KMS-11 (cell line): ENCODE data around the gene MYOZ3.

Source experiments
- H2AFZ ChIP-seq: fragments of 200-600 bp; sonication (generic); 2 replicates; pipeline ENCODE4 v1.6.1; 2016; ENCODE audit warnings: antibody characterized with exemption, mixed run types, low read depth
- H3K27ac ChIP-seq: fragments of 200-600 bp; sonication (generic); 2 replicates; pipeline ENCODE4 v1.6.1; 2016; ENCODE audit warnings: mild to moderate bottlenecking, mixed run types
- H3K27me3 ChIP-seq: fragments of 200-600 bp; sonication (generic); 2 replicates; pipeline ENCODE4 v1.6.1; 2017; ENCODE audit warnings: mild to moderate bottlenecking, low read depth, mixed run types, moderate library complexity; ENCODE audit not compliant: insufficient read depth
- H3K36me3 ChIP-seq: fragments of 200-600 bp; sonication (generic); 2 replicates; pipeline ENCODE4 v1.6.1; 2017; ENCODE audit warnings: mild to moderate bottlenecking, mixed run types; ENCODE audit not compliant: insufficient read depth
- H3K4me1 ChIP-seq: fragments of 200-600 bp; sonication (generic); 2 replicates; pipeline ENCODE4 v1.6.1; 2016; ENCODE audit warnings: mild to moderate bottlenecking, low read depth, mixed run types; ENCODE audit not compliant: poor library complexity, severe bottlenecking
- H3K4me2 ChIP-seq: fragments of 200-600 bp; sonication (generic); 2 replicates; pipeline ENCODE4 v1.7.0; 2016; ENCODE audit warnings: mild to moderate bottlenecking, mixed run types
- H3K4me3 ChIP-seq: fragments of 200-600 bp; sonication (generic); IDR thresholded peaks from 2 replicates; pipeline ENCODE4 v1.6.1; 2017; ENCODE audit warnings: low read depth, low read length, mixed read lengths; ENCODE audit not compliant: insufficient read depth
- H3K79me2 ChIP-seq: fragments of 200-600 bp; sonication (generic); 2 replicates; pipeline ENCODE4 v1.6.1; 2016; ENCODE audit warnings: low read depth, mixed run types; ENCODE audit not compliant: insufficient read depth
- H3K9ac ChIP-seq: fragments of 200-600 bp; sonication (generic); 2 replicates; pipeline ENCODE4 v1.6.1; 2016; ENCODE audit warnings: mild to moderate bottlenecking, mixed run types
- H4K20me1 ChIP-seq: fragments of 200-600 bp; sonication (generic); 2 replicates; pipeline ENCODE4 v1.6.1; 2016; ENCODE audit warnings: mild to moderate bottlenecking, mixed run types; ENCODE audit not compliant: insufficient read depth
- TF ChIP-seq, protein P1 (sequence below): fragments of 200-600 bp; sonication (generic); conservative IDR thresholded peaks from 2 replicates; pipeline ENCODE4 v1.6.1; 2017; ENCODE audit warnings: low read depth, mild to moderate bottlenecking, antibody characterized with exemption, low read length, moderate library complexity, mixed read lengths

The MYOZ3 gene

DNA sequence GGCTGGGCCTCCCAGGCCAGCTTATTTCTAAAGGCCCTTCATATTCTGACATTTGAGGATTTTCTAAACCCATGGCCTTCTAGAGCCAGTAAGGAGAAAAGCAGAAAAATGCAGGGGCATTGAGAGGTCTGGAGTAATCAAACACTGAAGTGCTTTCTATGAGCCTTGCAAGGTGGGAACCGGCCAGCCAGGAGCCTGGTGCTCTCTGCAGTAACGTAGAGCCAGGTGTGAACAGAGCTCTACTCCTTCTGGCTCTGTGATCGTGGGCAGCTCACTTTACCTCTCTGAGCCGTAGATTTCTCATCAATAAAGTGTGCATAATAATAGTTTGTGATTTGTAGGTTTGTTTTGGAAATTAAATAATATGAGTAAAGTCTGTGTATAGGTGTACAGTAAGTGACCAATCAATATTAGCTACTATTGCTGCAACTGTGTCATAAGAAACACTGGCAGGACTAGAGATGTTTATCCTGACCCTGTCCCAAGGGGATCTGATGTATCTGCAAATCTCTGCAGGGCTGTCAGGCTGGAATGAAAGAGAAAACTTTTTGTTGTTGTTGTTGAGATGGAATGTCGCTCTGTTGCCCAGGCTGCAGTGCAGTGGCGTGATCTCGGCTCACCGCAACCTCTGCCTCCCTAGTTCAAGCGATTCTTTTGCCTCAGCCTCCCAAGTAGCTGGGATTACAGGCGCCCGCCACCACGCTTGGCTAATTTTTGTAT lies 17.9 kb upstream of the MYOZ3 start:
- no peaks in the 10 kb centered on the region for H3K4me1 ChIP-seq
- H2AFZ ChIP-seq: no peak overlapping the region
- H3K27ac ChIP-seq: no peak overlapping the region
- H3K27me3 ChIP-seq: no peaks in the 10 kb centered on the region
- TF ChIP-seq, protein P1, sequence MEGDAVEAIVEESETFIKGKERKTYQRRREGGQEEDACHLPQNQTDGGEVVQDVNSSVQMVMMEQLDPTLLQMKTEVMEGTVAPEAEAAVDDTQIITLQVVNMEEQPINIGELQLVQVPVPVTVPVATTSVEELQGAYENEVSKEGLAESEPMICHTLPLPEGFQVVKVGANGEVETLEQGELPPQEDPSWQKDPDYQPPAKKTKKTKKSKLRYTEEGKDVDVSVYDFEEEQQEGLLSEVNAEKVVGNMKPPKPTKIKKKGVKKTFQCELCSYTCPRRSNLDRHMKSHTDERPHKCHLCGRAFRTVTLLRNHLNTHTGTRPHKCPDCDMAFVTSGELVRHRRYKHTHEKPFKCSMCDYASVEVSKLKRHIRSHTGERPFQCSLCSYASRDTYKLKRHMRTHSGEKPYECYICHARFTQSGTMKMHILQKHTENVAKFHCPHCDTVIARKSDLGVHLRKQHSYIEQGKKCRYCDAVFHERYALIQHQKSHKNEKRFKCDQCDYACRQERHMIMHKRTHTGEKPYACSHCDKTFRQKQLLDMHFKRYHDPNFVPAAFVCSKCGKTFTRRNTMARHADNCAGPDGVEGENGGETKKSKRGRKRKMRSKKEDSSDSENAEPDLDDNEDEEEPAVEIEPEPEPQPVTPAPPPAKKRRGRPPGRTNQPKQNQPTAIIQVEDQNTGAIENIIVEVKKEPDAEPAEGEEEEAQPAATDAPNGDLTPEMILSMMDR: no peak
- no peak overlapping the region for H3K9ac ChIP-seq
- no peak overlapping the region for H3K4me3 ChIP-seq
- H3K36me3 ChIP-seq: no peaks in the 10 kb centered on the region
- no peaks in the 10 kb centered on the region for H3K79me2 ChIP-seq
- H4K20me1 ChIP-seq: no peaks in the 10 kb centered on the region
- no peak overlapping the region for H3K4me2 ChIP-seq

DNA sequence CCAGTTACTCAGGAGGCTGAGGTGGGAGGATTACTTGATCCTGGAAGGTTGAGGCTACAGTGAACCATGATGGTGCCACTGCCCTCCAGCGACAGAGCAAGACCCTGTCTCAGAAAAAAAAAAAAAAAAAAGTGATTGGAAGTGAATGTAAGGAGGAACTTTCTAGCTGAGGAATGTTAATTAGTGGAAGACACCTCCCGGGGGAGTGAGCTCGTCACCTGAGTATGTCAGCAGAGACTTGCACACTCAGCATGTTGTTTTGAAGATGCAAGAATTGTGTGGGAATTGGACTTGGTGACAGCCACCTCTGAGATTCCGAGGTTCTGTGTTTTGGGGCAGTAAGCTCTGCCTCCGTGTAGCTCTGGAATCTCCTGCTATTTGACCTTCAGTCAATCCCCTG lies 17.0 kb upstream of the MYOZ3 start:
- Histone ChIP-seq H3K36me3 (no peaks in the 10 kb centered on the region), H3K4me3 (no peak overlapping the region), H3K79me2 (no peaks in the 10 kb centered on the region), H3K27me3 (no peaks in the 10 kb centered on the region), H3K4me2 (no peak overlapping the region), H4K20me1 (no peaks in the 10 kb centered on the region), H3K4me1 (no peaks in the 10 kb centered on the region), H3K27ac (no peak overlapping the region), H2AFZ (no peak overlapping the region), H3K9ac (no peak overlapping the region)
- TF ChIP-seq, protein P1: no peak

DNA sequence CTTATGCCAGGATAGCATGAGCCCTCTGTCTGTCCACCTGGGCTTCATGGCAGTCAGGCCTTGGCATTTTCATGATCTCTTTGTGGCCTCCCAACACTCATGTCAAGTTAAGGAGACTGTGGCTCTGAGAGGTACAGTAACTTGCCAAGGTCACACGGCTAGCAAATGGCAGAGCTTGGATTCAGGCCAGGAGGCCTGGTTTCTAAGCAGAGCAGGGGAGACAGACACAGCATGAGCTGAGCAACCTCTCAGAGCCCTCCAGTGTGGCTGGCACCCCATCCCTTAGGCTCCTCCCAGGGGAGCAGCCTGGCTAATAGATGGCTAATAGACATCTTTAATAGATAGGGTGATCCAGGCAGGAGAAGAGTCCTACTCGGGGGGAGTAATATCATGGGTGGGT lies 16.5 kb upstream of the MYOZ3 start:
- H3K36me3 ChIP-seq: no peaks in the 10 kb centered on the region
- H3K4me1 ChIP-seq: no peaks in the 10 kb centered on the region
- no peak overlapping the region for H3K4me3 ChIP-seq
- no peaks in the 10 kb centered on the region for H4K20me1 ChIP-seq
- H3K27ac ChIP-seq: no peak overlapping the region
- TF ChIP-seq, protein P1: no peak
- H3K79me2 ChIP-seq: no peaks in the 10 kb centered on the region
- no peak overlapping the region for H3K9ac ChIP-seq
- H2AFZ ChIP-seq: no peak overlapping the region
- H3K4me2 ChIP-seq: no peak overlapping the region
- H3K27me3 ChIP-seq: no peaks in the 10 kb centered on the region

DNA sequence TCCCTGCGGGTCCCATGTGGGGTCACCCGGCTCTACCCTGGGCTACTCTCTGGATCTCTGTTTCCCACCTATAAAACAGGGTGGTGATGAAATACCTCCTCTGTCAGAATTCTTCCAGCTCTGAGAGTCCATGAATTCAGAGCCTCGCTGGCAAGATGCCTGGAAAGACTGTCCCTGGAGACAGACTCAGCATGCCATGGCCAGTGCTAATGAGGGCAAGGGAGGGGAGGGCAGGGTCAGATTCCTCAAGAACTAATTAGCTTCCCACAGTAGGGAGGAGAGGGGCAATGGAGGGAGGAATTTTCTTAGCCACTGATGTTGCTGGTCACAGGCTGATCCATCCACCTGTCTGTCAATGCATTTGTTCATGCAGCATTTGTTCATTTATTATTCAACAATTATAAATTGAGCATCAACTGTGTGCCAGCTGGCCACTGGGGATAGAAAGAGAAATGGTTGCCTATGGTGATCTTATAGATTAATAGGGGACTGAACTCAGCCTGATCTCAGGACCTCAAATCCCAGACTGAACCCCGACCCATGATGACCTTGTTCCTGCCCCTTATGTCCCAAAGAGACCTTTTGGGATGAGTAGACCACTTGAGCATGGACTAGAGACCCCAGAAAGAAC lies 15.9 kb upstream of the MYOZ3 start:
- no peak overlapping the region for H3K4me2 ChIP-seq
- no peaks in the 10 kb centered on the region for H4K20me1 ChIP-seq
- no peak overlapping the region for H3K27ac ChIP-seq
- no peaks in the 10 kb centered on the region for H3K36me3 ChIP-seq
- no peak overlapping the region for H3K9ac ChIP-seq
- TF ChIP-seq, protein P1: no peak
- no peak overlapping the region for H3K4me3 ChIP-seq
- H2AFZ ChIP-seq: no peak overlapping the region
- H3K79me2 ChIP-seq: no peaks in the 10 kb centered on the region
- no peaks in the 10 kb centered on the region for H3K4me1 ChIP-seq
- H3K27me3 ChIP-seq: no peaks in the 10 kb centered on the region
